ENCODE results near the gene EML2. TPM values are rescaled to one million over a fixed set of nuclear protein-coding genes. Genes with fewer than 3 reads are reported as not detected.
"Not testable (repeated sequence)": the region's sequence is repeated elsewhere in the genome, so short reads cannot be mapped to it uniquely, and the experiment has no call there.

Gene EML2
- polyA plus RNA-seq, 3 donors, result 17.1 to 20.6 (median 17.2) TPM

GRCh38 chr19:45621976-45622503, 17.2 kb downstream of the EML2 start:
- no peak for DNase-seq (ENCODE audit: low read depth in 3 of 3, low spot score in 2 of 3)

DNA sequence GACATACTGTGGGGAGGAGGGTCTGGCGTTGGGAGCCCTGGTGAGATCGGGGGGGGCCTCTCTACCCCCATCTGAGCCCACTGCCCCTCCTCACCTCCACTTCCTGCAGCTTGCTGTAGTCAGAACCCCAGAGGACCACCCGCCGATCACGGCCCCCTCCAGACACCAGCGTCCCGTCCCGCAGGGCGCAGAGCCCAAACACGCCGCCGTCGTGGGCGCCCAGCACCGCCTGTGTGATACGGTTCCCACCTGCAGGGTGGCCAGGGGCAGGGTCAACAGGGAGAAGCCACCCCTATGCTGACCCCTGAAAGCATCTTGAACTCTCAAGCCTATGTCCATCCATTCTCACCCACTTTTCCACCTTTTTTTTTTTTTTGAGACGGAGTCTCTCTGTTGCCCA, 17.8 kb downstream of the EML2 start:
- DNase-seq (ENCODE audit: low read depth in 3 of 3, low spot score in 2 of 3), result no peak

DNA sequence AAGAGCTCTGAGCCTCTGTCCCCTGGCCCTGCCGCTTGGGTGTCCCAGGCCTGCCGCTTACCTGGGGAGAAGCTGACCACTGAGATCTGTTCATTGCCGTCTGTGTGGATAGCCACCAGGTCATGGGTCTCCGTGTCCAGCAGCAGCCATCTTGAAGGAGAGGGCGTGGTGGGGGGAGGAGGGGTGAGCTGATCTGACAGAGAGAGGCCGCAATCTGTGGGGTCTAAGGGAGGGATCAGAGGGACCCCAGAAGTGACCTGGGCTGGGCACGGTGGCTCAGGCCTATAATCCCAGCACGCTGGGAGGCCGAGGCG, 22.5 kb downstream of the EML2 start:
- no peak for DNase-seq (ENCODE audit: low read depth in 3 of 3, low spot score in 2 of 3)

GRCh38 chr19:45615795-45616703, 23.1 kb downstream of the EML2 start:
- peak; percentile 67 to 90 (median 89) for DNase-seq (ENCODE audit: low read depth in 3 of 3, low spot score in 2 of 3)

DNA sequence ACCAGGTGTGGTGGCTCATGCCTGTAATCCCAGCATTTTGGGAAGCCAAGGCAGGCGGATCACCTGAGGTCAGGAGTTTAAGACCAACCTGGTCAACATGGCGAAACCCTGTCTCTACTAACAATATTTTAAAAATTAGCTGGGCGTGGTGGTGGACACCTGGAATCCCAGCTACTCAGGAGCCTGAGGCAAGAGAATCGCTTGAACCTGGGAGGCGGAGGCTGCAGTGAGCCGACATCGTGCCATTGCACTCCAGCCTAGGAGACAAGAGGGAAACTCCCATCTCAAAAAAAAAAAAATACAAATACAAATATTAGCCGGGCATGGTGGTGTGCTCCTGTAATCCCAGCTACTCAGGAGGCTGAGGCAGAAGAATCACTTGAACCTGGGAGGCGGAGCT, 24.1 kb downstream of the EML2 start:
- DNase-seq (ENCODE audit: low read depth in 3 of 3, low spot score in 2 of 3), result not testable (repeated sequence)

DNA sequence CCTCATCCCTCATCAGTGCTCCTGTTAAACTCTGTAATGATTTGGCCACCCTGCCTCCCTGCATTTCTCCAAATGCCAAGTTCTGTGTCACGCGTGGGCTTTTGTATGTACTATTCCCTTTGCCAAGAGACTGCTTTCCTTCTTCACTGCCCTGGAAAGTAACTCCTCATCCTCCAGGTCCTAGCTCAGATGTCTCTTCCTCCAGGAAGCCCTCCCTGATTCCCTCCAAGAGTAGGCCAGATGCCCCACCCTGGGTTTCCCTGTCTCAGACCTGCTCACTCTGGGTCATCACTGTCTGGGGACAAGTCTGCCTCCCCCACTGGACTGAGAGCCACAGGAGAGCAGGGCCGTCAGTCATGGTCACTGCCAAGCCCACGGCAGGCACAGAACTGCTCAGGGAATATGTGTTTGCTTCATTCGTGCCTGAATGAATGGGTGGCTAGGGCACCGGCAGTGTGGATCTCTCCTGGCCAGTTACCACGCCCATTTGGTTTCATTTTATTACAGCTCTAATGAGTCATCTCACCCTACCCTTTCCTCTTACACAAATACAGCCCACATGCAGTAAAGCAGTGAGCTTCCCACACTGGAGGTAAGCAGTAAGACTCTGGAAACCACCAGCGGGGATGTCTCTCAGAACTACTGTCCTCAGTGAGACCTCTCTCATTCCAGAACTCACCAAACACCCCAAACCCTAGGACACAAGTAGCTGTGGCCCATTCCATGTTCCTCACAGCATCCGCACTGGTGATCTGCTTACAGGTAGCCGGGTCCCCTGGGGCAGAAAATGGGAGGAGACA, 25.1 kb downstream of the EML2 start:
- no peak for DNase-seq (ENCODE audit: low read depth in 3 of 3, low spot score in 2 of 3)

GRCh38 chr19:45608948-45609347, 30.2 kb downstream of the EML2 start:
- DNase-seq (ENCODE audit: low read depth in 3 of 3, low spot score in 2 of 3), result no peak

DNA sequence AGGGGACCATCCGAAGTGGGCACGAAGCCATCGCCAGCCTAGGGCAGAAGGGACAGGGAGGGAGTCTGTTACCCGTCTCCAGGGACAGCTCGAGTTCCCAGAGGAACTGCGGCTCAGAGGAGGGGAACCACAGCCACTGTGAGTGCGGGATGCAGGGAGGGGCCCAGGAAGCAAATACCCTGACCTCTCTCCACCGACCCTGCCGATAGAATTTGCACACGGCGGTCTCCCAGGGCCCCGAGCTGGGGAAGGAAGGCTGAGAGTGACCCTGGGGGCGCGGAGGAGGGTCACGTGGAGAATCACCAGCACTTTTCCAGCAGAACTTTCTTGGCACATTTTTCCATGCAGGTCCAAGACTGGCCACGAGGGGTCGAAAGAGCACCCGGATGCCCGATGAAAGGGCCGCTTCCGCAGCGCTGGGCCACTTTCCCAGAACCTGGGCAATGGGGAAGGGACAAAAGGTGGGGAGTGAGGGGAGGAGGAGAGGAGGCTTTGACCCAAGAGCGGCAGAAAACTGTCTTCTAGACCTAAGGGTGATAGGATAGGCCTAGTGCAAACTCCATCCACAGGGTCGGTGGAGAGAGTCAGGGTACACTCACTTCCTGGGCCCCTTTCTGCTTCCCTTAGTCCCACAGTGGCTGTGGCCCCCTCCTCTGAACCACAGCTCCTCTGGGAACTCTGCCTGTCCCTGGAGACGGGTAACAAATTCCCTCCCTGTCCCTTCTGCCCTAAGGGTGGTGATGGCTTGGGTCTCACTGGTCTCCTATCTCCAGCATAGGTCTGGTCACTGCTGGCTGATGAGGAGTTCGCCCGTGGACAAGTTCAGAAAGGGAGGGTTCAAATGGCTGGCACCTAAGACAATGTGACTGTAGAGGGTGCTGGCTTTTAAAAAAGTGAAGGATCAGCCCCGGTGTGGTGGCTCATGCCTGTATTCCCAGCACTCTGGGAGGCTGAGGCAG, 31.8 kb downstream of the EML2 start:
- peak; percentile 65 to 77 (median 66) for DNase-seq (ENCODE audit: low read depth in 3 of 3, low spot score in 2 of 3)

DNA sequence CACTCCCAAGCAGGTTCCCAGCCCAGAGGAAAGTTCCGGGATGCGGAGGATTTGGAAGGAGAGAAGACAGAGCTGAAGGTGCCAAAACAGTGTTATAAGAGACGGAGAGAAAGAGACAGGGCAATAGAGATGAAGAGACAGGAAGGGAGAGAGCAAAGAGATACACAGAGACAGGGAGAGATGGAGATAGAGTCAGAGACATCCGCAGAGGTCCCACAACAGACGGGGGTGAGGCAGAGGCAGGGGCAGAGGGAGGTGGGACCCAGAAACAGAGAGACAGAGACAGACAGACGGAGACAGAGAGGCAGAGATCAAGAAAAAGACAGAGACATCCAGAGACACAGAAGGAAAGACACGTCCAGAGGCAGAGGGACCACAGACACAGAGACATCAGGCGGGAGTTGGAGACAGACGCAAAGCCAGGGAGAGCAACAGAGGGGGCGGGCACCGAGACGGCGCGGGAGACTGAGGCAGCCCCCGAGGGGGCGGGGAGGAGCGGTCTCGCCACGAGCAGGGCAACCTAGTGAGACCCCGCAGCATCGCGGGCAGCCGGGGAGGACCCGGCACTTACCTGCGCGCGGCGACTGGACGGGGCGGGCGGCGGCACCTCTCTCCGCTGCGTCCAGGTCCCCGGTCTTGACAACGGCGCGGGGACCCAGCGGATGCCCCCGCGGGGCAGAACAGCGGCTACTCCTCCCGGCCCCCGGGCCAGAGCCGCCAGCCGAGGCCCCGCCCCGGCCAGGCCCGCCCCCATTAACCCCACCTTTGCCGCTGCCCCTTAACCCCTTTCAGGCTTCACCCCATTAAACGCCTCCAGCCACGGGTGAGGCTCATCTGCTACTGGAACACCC, 37.4 kb downstream of the EML2 start, which contains the start of gene GPR4:
Gene GPR4, minus strand, starts transcription at position 689 of the 851 bp plus-strand sequence. CDS start 10,346 bp downstream, outside the sequence.
- DNase-seq (ENCODE audit: low read depth in 3 of 3, low spot score in 2 of 3), result no peak

DNA sequence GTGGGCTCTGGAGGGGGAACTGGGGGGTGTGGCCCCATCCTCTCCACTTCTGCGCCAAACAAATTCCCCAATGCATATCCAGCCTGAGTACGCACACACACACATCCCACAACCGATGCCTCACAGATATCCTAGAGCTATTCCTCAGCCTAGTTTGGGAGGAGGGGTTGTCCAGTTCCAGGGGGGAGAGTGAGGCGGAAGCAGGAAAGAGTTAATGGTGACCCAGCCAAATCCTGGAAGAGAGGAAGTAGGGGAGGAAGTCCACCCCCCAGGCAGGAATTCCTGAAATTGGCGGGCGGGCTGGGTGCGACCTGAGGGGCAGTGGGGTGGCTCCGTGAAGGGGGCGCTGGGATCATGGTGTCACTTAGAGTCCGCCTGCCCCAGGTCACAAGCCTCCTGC, 38.1 kb downstream of the EML2 start:
- no peak for DNase-seq (ENCODE audit: low read depth in 3 of 3, low spot score in 2 of 3)

DNA sequence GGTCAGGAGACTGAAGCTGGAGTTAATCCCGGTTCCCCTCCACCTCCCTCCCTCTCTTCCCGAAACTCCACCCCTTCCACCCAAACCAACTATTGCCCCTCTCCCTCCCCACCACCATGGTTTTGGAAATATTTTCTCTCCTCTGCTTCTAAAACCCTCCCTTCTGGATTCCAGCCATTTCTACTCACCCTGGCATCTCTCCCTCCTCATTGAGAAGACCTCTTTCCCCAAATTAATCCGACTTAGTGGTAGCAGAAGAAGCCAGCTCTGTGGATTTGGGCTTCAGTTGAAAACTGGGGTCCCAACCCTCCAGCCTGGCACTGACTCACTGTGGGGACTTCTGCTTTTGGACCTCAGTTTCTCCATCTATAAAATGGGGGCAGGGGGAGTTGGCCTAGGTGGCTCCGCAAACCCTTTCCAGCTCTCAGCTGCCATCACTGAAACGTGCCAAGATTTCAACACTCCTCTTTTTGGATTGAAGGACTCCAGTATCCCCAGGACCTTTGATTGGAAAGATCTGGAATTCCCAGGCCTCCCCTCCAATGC, 38.8 kb downstream of the EML2 start:
- no peak for DNase-seq (ENCODE audit: low read depth in 3 of 3, low spot score in 2 of 3)

GRCh38 chr19:45599286-45599685, 39.9 kb downstream of the EML2 start:
- no peak for DNase-seq (ENCODE audit: low read depth in 3 of 3, low spot score in 2 of 3)

GRCh38 chr19:45598267-45599001, 40.8 kb downstream of the EML2 start:
- no peak for DNase-seq (ENCODE audit: low read depth in 3 of 3, low spot score in 2 of 3)

- DNase-seq (ENCODE audit: low read depth in 3 of 3, low spot score in 2 of 3), result no peak
Observed at GRCh38 chr19:45597425-45598111, 41.6 kb downstream of the EML2 start.

- DNase-seq (ENCODE audit: low read depth in 3 of 3, low spot score in 2 of 3), result no peak
Observed at GRCh38 chr19:45595814-45596213, 43.4 kb downstream of the EML2 start.

DNA sequence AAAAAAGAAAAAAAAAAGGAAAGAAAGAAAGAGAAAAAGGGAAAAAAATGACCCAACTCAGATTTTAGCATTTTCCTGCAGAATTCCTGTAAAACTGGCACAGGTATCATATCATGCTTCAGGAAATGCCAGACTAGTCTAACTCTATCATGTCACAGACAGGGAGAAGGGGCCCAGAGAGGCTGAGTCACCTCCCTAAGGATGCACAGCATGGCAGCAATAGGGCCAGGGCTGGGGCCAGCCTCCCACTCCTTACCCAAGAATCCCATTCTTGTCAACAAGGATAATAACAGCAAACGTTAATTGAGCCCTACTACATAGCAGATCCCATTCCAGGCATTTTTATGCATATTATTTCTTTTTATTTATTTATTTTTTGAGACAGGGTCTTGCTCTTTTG, 45.7 kb downstream of the EML2 start:
- DNase-seq (ENCODE audit: low read depth in 3 of 3, low spot score in 2 of 3), result no peak

DNA sequence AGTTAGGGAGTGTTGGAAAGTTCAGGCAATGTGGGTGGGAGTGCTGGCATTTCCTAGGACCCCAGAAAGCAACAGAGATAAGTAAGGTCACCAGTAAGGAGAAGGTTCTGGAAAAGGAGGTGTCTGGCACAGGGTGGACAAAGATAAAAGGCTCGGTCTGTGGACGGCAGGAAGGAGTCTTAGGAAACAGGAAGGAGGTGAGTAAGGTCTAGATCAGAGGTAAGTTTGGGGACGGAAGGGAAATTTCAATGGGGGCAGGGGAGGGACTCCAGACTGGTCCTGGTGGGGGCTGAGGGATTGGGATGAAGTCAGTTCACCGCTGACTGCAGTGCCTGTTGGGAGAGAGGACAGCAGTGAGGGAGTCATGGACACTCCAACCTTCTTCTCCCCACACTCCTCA, 46.8 kb downstream of the EML2 start:
- DNase-seq (ENCODE audit: low read depth in 3 of 3, low spot score in 2 of 3), result no peak

DNA sequence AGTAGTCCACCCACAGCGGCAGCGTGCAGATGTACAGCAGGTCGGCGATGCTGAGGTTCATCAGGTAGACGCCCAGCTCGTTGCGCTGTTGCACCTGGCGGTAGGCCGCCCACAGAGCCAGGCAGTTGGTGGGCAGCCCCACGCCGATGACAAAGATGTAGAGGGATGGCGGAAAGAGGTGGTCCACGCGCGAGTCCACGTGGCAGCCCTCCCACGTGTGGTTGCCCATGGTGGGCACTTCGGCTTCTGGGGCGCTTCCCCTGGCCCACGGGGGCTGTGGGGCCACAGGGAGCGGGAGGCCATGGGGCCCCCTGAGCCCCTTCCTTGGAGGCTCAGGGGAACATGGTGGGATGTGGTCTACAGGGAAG, 47.6 kb downstream of the EML2 start:
- no peak for DNase-seq (ENCODE audit: low read depth in 3 of 3, low spot score in 2 of 3)
